ENCODE measurements around the gene ARMH1.

- TF ChIP-seq CTCF (conservative IDR thresholded peaks at IDR 0.05; ENCODE audit: low read length) (no peak), EZH2phosphoT487 (IDR thresholded peaks at IDR 0.05; ENCODE audit: borderline replicate concordance) (no peak)
Observed at GRCh38 chr1:44631333-44631646, 43.2 kb upstream of the ARMH1 start.
